WTC11 (cell line): ENCODE measurements around the gene NME2.

Experiments used
- FOXP1 ChIP-seq: sonication (generic); formaldehyde crosslinking; IDR thresholded peaks from 2 replicates; pipeline ENCODE4 v1.8.0; 2022; ENCODE audit warnings: missing genetic modification reagents, mild to moderate bottlenecking, moderate library complexity, borderline replicate concordance
- JUN ChIP-seq: sonication (generic); formaldehyde crosslinking; IDR thresholded peaks from 2 replicates; pipeline ENCODE4 v1.8.0; 2023; ENCODE audit warnings: mild to moderate bottlenecking, missing genetic modification reagents
- NR3C1 ChIP-seq: sonication (generic); formaldehyde crosslinking; conservative IDR thresholded peaks from 2 replicates; pipeline ENCODE4 v1.8.1; 2023; ENCODE audit warnings: low read depth, mild to moderate bottlenecking, missing genetic modification reagents
- SP1 ChIP-seq: sonication (generic); formaldehyde crosslinking; conservative IDR thresholded peaks from 2 replicates; pipeline ENCODE4 v1.8.1; 2022; ENCODE audit warnings: missing genetic modification reagents
- ZNF219 ChIP-seq: sonication (generic); formaldehyde crosslinking; IDR thresholded peaks from 2 replicates; pipeline ENCODE4 v1.8.0; 2023; ENCODE audit warnings: missing genetic modification reagents, mild to moderate bottlenecking, borderline replicate concordance
- TF ChIP-seq, protein P1 (sequence below): fragments of 200-600 bp; IDR thresholded peaks from 2 replicates; pipeline ENCODE4 v1.8.0; 2022; ENCODE audit warnings: antibody characterized with exemption

- TF ChIP-seq, protein P1, sequence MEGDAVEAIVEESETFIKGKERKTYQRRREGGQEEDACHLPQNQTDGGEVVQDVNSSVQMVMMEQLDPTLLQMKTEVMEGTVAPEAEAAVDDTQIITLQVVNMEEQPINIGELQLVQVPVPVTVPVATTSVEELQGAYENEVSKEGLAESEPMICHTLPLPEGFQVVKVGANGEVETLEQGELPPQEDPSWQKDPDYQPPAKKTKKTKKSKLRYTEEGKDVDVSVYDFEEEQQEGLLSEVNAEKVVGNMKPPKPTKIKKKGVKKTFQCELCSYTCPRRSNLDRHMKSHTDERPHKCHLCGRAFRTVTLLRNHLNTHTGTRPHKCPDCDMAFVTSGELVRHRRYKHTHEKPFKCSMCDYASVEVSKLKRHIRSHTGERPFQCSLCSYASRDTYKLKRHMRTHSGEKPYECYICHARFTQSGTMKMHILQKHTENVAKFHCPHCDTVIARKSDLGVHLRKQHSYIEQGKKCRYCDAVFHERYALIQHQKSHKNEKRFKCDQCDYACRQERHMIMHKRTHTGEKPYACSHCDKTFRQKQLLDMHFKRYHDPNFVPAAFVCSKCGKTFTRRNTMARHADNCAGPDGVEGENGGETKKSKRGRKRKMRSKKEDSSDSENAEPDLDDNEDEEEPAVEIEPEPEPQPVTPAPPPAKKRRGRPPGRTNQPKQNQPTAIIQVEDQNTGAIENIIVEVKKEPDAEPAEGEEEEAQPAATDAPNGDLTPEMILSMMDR = no peak
- TF ChIP-seq FOXP1 (CRISPR knock-in tag) (no peak), JUN (CRISPR knock-in tag) (no peak), SP1 (CRISPR knock-in tag) (no peak), NR3C1 (CRISPR knock-in tag) (no peak), ZNF219 (no peak)
These were observed 48.7 kb downstream of the NME2 start for GRCh38 chr17:51214920-51215319.
